Measurements from ENCODE around the gene ENTHD1.

Gene ENTHD1

GRCh38 chr22:39893526-39893925 lies at the start of gene ENTHD1:
ENTHD1 (minus strand) TSS chr22:39893760; CDS start chr22:39887748, 6,012 bp downstream.
- DNase-seq (ENCODE audit: low read depth) = no peak

GRCh38 chr22:39943337-39943736 lies 49.8 kb upstream of the ENTHD1 start:
- DNase-seq (ENCODE audit: low read depth) = no peak

GRCh38 chr22:39942439-39943230 lies 49.1 kb upstream of the ENTHD1 start:
- no peak for DNase-seq (ENCODE audit: low read depth)

GRCh38 chr22:39941601-39942000 lies 48.0 kb upstream of the ENTHD1 start:
- no peak for DNase-seq (ENCODE audit: low read depth)

- DNase-seq (ENCODE audit: low read depth) = no peak
Measured at GRCh38 chr22:39940757-39941305, 47.3 kb upstream of the ENTHD1 start.

- DNase-seq (ENCODE audit: low read depth) = no peak
Measured at GRCh38 chr22:39939830-39940229, 46.3 kb upstream of the ENTHD1 start.

- DNase-seq (ENCODE audit: low read depth) = no peak
Measured at GRCh38 chr22:39938509-39939111, 45.0 kb upstream of the ENTHD1 start.

- DNase-seq (ENCODE audit: low read depth) = no peak
Measured at GRCh38 chr22:39937906-39938305, 44.3 kb upstream of the ENTHD1 start.

GRCh38 chr22:39936523-39937145 lies 43.1 kb upstream of the ENTHD1 start:
- no peak for DNase-seq (ENCODE audit: low read depth)

GRCh38 chr22:39935612-39936011 lies 42.1 kb upstream of the ENTHD1 start:
- no peak for DNase-seq (ENCODE audit: low read depth)

- no peak for DNase-seq (ENCODE audit: low read depth)
Measured at GRCh38 chr22:39935116-39935515, 41.6 kb upstream of the ENTHD1 start.

GRCh38 chr22:39933741-39934140 lies 40.2 kb upstream of the ENTHD1 start:
- DNase-seq (ENCODE audit: low read depth) = no peak

GRCh38 chr22:39932918-39933649 lies 39.5 kb upstream of the ENTHD1 start:
- DNase-seq (ENCODE audit: low read depth) = no peak

- DNase-seq (ENCODE audit: low read depth) = no peak
Measured at GRCh38 chr22:39932166-39932565, 38.6 kb upstream of the ENTHD1 start.

- DNase-seq (ENCODE audit: low read depth) = no peak
Measured at GRCh38 chr22:39931251-39931650, 37.7 kb upstream of the ENTHD1 start.

GRCh38 chr22:39928536-39929520 lies 35.3 kb upstream of the ENTHD1 start:
- no peak for DNase-seq (ENCODE audit: low read depth)

- no peak for DNase-seq (ENCODE audit: low read depth)
Measured at GRCh38 chr22:39927544-39927943, 34.0 kb upstream of the ENTHD1 start.

- DNase-seq (ENCODE audit: low read depth) = no peak
Measured at GRCh38 chr22:39926753-39927152, 33.2 kb upstream of the ENTHD1 start.

- DNase-seq (ENCODE audit: low read depth) = no peak
Measured at GRCh38 chr22:39925909-39926679, 32.5 kb upstream of the ENTHD1 start.

- no peak for DNase-seq (ENCODE audit: low read depth)
Measured at GRCh38 chr22:39925273-39925672, 31.7 kb upstream of the ENTHD1 start.
